SK-N-SH treated with all-trans-retinoic acid at 6 μM for 48 hours (cell line): Measurements from ENCODE around the gene PTCD1.

Source experiments
- ARNTL ChIP-seq: fragments of 450-650 bp; formaldehyde crosslinking; IDR thresholded peaks from 2 replicates; pipeline ENCODE4 v1.5.0; 2020; ENCODE audit warnings: low read depth, mild to moderate bottlenecking, moderate library complexity, borderline replicate concordance
- CREB5 ChIP-seq: fragments of 250-450 bp; sonication (Bioruptor Pico); IDR thresholded peaks from 2 replicates; pipeline ENCODE4 v1.5.1; 2020; ENCODE audit warnings: low read depth, mild to moderate bottlenecking, moderate library complexity
- ESRRG ChIP-seq: fragments of 250-450 bp; sonication (Bioruptor Pico); IDR thresholded peaks from 2 replicates; pipeline ENCODE4 v1.6.1; 2021; ENCODE audit warnings: mild to moderate bottlenecking
- PPARA ChIP-seq: fragments of 250-450 bp; sonication (Bioruptor Pico); IDR thresholded peaks from 2 replicates; pipeline ENCODE4 v1.5.0; 2020; ENCODE audit warnings: mild to moderate bottlenecking, borderline replicate concordance
- RARB ChIP-seq: fragments of 250-450 bp; sonication (Bioruptor Pico); IDR thresholded peaks from 2 replicates; pipeline ENCODE4 v1.8.0; 2021; ENCODE audit warnings: mild to moderate bottlenecking, moderate library complexity
- TOX ChIP-seq: fragments of 250-450 bp; sonication (Bioruptor Pico); IDR thresholded peaks from 2 replicates; pipeline ENCODE4 v1.8.0; 2021; ENCODE audit warnings: mild to moderate bottlenecking, moderate library complexity, borderline replicate concordance
- ZC3H10 ChIP-seq: fragments of 250-450 bp; sonication (Bioruptor Pico); IDR thresholded peaks from 2 replicates; pipeline ENCODE4 v1.5.1; 2021; ENCODE audit warnings: mild to moderate bottlenecking, moderate library complexity
- ZFP3 ChIP-seq: fragments of 250-450 bp; sonication (Bioruptor Pico); IDR thresholded peaks from 2 replicates; pipeline ENCODE4 v1.5.0; 2020; ENCODE audit warnings: mild to moderate bottlenecking, moderate library complexity
- ZNF70 ChIP-seq: fragments of 450-650 bp; formaldehyde crosslinking; IDR thresholded peaks from 2 replicates; pipeline ENCODE4 v1.5.0; 2020; ENCODE audit warnings: mild to moderate bottlenecking, moderate library complexity
- TF ChIP-seq, protein P1 (sequence below): fragments of 250-450 bp; sonication (Bioruptor Pico); IDR thresholded peaks from 2 replicates; pipeline ENCODE4 v1.8.0; 2020; ENCODE audit warnings: mild to moderate bottlenecking, moderate library complexity, borderline replicate concordance

DNA sequence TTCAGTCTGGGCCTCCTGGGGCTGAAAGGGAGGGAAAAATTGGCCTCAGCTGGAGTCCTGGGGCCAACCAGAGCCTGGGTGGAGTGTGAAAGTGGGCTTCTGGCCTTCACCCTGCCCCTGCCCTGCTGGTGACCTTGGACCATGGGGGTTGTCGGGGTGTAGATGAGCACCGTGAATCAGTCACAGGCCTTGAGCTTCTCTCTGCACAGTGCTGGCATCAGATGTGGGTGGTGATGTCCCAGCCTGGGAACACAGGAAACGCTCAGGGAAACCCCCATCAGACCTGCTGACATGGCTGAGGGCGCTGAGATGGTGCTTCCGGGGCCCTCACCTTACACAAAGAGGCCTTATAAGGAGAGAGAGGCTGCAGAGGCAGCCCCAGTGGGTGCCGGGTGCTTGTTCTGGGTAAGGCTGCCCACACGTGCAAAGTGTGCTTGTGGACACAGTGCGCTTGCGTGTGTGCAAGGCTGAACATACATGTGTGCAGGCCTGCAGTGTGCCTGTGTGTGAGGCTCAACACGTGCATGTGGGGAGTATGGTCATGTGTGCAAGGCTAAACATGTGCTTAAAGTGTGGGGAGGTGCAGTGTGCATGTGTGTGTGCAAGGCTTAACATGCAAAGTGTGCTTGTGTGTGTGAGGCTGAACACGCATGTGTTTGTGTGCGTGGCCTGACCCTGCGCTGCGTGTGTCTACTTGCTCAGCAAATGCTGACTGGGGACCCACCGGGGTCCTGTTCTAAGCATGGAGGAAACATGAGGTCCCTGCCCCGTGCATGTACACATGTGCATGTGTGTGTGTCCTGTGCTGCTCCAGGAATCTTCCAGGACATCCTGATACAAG lies 57.6 kb downstream of the PTCD1 start:
- TF ChIP-seq ESRRG, result no peak
- no peak for TF ChIP-seq ARNTL (CRISPR knock-in tag)
- no peak for TF ChIP-seq ZFP3 (CRISPR knock-in tag)
- no peak for TF ChIP-seq ZC3H10 (CRISPR knock-in tag)
- TF ChIP-seq TOX (CRISPR knock-in tag), result no peak
- no peak for TF ChIP-seq CREB5
- TF ChIP-seq, protein P1, sequence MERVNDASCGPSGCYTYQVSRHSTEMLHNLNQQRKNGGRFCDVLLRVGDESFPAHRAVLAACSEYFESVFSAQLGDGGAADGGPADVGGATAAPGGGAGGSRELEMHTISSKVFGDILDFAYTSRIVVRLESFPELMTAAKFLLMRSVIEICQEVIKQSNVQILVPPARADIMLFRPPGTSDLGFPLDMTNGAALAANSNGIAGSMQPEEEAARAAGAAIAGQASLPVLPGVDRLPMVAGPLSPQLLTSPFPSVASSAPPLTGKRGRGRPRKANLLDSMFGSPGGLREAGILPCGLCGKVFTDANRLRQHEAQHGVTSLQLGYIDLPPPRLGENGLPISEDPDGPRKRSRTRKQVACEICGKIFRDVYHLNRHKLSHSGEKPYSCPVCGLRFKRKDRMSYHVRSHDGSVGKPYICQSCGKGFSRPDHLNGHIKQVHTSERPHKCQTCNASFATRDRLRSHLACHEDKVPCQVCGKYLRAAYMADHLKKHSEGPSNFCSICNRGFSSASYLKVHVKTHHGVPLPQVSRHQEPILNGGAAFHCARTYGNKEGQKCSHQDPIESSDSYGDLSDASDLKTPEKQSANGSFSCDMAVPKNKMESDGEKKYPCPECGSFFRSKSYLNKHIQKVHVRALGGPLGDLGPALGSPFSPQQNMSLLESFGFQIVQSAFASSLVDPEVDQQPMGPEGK (CRISPR knock-in tag), result no peak
- no peak for TF ChIP-seq RARB (CRISPR knock-in tag)
- no peak for TF ChIP-seq PPARA
- no peak for TF ChIP-seq ZNF70 (CRISPR knock-in tag)
